Activated T-cell treated with anti-CD3 and anti-CD28 coated beads for 48 hours (primary cell): ENCODE data around the gene CLIP3.

ENCODE experiments used
- DNase-seq: peaks from one replicate; pipeline ENCODE4 v3.0.0-alpha.2; 2020; ENCODE audit warnings: low read depth

CLIP3 gene

DNA sequence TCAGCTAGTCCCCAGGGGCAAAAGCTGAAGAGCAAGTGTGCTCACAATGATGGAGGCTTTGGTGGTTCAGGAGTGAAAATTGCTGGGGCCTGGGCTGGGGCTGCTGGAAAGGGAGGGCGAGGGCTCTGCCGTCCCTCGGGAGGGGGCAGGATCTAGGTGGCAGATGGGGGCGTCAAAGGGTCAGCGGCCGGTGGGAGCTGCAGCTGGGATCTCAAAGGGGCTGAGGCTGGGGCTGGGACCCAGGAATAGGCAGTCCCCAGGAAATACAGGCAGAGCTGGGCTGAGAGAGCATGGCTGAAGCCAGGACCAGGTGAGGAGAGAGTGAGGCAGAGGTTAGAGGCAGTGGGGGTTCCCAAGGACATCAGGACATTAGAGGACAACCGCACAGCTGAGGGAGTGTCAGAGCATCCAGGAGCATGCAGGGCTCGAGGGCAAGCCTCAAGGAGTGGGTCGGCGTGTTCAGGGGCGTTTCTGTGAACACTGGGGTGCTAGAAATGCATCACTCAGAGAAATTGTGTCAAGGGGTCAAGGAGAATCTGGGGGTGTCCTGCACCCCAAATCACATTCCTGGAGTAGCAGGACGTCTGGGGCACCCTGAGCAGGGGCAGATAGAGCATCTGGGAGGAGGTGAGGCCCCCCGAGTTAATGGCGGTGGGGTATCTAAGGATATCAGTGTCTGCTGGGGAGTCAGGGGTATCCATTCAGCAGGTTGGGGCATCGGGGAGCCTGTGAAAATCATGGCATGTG, 22.9 kb downstream of the CLIP3 start:
- DNase-seq: no peak

DNA sequence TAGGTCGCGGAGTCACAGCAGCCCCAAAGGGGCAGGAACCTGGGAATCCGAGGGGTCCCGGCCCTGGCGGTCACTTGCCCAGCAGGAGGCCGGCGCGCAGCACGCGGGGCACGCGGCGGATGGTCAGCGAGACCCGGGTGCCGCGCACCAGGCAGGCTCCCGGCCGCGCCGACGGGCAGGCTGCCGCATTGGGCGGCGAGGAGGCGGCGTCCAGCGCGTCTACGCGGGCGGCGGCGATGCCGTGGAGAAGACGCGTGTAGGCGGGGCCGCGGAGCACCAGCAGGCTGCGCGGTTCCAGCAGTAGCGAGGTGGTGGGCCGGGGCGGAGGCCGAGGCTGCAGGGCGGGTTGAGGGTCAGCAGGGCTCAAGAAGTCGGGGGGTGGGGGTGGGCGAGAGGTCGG, 23.5 kb downstream of the CLIP3 start:
- peak; percentile 59 for DNase-seq

DNA sequence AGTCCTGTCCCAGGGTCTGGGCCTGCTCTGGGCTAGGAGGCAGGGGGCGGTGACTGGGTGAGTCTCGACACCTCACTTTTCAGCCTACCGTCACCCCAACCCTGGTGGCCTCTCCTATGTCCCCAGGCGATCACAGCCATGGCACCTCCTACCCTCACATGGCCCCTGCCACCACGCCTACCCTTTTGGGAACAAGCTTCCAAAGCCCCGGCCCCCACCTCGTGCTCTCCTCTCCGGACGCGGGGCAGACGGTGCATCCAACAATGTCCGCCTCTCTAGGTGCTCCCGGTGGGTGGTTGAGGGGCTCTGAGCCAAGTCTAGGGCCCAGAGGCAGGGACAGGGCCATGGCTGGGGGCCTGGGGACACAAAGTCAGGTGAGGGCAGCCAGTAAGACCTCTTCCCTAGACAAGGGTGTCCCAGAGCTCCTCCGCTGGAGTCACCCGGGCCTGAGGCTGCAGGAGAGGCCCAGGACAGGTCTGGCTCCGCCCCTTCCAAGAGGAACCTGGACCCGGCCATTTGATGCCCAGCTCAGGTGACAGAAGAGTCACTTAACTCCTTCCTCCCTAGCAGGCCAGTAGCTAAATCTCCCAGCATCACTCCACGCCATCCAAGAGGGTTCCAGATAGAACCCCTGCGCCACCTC, 24.2 kb downstream of the CLIP3 start, which contains the start of gene SYNE4:
Gene SYNE4, minus strand, starts transcription at position 478 of the 643 bp plus-strand sequence. Its CDS starts 132 bp downstream, at position 346.
- DNase-seq: no peak

DNA sequence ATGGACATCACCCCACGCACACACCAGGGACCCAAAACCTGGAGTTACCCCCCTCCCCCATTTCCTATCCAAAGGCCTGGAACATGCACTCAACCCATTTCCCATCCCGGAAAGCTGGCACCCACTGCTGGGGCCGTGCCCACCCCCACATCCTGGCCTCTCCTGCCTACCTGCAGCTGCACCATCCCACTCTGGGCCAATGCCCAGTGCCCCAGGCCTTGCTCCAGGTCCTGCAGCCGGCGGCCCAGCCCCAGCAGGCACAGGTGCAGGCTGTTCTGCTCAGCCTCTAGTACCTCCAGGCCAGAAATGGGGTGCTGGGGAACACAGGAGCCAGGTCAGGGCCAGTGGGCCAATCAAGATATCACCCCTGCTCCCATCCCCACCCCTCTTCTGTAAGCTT, 25.7 kb downstream of the CLIP3 start:
- no peak for DNase-seq

DNA sequence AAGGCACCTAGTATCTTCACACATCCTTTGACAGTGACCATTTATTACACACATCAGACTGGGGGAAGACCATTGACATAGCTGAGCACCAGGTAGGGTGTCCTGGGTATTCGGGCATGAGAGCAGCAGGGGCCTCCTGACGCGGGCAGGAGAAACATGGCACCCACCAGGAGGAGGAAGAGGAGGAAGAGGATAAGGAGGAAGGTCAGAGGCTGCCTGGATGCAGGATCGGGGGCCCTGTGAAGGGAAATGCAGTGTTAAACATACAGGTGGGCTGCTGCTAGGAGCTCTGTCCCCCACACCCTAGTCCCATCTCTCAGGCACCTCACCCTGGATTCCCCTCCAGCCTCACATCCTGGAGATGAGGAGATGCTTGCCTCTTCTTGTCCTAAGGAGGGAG, 29.4 kb downstream of the CLIP3 start:
- no peak for DNase-seq

DNA sequence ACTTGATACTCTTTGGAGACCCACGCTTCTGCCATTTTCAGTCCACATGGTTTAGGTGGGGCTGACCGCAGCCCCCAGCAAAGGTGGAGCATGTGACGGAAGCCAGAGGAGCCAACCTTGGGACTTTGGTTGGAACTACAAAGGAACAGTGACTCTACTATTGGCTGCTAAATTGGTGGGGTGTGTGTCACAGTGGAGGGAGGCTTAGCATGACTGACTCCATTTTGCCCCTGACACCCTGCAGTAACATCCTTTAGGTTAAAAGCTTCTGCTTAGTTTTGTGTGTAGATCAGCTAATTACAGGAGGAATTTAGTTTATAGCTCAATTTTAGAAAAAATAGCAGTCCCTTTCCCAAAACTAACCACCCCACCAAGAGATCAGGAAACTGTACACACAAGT, 31.1 kb downstream of the CLIP3 start:
- DNase-seq: no peak

DNA sequence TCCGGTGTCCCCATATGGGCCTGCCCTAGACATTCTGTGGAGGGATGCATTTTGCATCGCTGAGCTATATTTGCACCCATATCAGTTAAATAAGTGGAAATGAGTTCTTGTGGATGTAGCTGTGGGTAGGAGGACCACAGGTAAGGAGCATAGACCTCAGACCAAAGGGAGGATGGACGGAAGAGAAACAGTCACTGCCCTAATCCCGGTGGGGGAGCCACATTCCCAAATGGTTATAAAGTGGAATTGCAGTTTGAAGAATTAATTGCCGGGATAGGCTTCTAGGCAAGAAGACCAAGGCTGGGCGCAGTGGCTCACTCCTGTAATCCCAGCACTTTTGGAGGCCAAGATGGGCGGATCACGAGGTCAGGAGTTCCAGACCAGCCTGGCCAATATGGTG, 35.9 kb downstream of the CLIP3 start:
- DNase-seq: no peak

DNA sequence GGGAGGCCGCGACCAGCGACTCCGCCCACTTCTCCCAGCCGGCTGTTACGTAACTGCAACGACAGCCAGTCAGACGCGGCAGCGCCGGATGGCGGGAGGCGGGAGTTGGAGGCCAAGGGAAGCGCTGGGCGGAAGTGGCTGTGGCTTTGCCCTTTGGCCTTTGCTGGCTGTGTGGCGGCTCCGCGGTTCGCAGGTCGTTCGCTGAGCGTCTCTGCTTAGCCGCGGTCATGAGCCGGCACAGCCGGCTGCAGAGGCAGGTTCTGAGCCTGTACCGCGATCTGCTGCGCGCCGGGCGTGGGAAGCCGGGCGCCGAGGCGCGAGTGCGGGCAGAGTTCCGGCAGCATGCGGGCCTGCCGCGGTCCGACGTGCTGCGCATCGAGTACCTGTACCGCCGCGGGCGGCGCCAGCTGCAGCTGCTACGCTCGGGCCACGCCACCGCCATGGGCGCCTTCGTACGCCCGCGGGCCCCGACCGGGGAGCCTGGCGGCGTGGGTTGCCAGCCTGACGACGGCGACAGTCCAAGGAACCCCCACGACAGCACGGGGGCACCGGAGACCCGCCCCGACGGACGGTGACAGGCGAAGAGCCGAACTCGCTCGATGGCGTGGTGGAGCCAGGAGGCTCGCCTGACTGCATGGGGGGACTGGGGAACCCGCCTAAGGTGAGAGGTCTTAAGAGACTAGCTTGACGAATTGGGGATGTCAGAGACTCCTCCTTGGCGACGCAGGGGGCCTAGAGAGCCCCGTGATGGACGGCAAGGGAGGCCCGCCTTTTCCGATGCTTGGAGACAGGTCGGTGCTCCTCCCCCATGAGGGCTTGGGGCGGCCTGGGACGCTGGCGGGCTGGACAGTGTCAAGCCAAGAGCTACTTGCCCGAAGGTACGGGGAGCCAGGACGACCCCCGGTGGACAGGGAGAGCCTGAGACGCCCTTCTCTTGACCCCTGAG, 37.4 kb downstream of the CLIP3 start, which contains the start of gene SDHAF1:
Gene SDHAF1, plus strand, starts transcription at position 141 of the 946 bp plus-strand sequence. Its CDS starts 87 bp downstream, at position 228.
- DNase-seq: peak; percentile 94

DNA sequence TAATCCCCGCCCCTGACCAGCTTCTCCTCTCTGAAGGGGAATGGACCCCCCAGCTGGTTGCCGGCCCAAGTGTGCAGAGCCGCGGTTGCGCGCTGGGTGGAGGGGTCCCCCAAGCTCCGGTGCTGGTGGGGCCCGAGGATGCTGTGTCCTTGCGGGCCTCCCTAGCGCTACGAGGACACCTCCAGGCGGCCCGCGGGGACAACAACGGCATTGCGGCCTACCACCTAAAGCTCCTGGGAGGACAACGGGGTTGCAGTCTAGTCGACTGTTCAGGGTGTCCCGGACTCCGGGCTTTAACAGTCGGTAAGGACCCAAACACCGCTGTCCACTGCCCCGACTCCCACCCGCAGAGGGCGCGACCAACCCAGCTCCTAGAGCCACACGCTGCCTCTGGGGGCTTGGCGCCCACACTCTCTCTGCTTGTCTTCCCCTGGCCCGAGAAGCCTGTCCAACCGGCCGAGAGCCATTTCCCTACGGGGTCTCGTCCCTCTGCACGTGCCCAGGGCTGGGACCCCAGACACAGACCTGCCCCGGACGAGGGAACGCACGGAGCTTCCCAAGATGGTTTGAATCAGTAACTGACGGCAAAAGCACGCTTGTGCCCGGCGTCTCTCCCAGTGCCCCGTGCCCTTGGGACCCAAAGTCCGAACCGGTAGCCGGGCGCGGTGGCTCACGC, 38.6 kb downstream of the CLIP3 start:
- DNase-seq: no peak

DNA sequence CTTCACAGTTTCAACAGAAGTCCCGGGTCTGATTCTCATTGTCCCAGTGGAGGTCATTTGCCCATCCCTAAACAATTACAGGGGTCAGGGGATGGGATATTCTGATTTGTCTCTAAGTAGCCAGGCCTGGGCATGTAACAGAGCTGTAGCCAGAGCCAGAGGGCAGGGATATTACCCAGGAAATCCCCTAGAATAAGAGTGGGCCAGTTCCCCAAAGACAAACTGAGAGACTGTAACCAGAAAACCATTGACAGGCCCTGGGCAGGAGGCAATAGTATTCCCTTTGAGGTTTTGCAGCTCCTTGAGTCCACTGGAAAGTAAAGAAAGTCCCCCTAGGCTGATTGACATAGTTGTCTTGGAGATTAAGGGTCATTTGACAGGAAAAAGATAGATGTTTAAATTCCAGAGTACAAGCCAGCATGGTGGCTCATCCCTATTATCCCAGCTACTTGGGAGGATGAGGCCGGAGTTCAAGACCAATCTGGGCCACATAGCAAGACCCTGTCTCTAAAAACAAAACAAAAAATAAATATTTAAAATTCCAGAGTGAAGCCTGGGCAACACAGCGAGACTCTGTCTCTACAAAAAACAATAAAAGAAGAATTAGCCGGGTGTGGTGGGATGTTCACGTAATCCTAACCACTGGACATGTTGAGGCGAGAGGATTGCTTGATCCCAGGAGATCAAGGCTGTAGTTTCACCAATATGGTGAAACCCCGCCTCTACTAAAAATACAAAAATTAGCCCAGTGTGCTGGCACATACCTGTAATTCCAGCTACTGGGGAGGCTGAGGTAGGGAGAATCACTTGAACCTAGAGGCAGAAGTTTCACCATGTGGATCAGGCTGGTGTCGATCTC, 39.5 kb downstream of the CLIP3 start:
- no peak for DNase-seq

DNA sequence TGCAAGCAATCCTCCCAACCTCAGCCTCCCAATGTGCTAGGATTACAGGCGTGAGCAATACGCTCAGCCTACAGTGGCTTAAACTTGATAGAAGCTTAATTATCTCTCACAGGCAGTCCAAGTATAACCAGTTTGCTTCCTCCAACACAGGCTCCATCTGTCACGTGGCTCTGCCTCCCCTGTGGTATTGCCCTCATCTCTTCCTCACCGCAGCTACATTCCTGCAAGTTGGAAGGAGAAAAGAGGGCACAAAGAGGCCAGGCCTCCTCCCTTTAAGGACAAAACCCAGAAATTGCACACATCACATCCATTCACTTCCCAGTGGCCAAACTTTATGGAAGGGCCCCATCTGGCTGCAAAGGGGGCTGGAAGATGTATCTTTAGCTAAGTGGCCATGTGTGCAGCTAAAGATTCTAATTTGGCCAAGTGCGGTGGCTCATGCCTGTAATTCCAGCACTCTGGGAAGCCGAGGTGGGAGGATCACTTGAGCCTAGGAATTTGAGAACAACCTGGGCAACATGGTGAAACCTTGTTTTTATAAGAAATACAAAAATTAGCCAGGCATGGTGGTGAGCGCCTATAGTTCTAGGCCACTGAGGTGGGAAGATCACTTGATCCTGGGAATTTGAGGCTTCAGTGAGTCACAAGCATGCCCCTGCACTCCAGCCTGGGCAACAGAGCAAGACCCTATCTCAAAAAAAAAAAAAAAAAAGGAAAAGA, 40.8 kb downstream of the CLIP3 start:
- no peak for DNase-seq

DNA sequence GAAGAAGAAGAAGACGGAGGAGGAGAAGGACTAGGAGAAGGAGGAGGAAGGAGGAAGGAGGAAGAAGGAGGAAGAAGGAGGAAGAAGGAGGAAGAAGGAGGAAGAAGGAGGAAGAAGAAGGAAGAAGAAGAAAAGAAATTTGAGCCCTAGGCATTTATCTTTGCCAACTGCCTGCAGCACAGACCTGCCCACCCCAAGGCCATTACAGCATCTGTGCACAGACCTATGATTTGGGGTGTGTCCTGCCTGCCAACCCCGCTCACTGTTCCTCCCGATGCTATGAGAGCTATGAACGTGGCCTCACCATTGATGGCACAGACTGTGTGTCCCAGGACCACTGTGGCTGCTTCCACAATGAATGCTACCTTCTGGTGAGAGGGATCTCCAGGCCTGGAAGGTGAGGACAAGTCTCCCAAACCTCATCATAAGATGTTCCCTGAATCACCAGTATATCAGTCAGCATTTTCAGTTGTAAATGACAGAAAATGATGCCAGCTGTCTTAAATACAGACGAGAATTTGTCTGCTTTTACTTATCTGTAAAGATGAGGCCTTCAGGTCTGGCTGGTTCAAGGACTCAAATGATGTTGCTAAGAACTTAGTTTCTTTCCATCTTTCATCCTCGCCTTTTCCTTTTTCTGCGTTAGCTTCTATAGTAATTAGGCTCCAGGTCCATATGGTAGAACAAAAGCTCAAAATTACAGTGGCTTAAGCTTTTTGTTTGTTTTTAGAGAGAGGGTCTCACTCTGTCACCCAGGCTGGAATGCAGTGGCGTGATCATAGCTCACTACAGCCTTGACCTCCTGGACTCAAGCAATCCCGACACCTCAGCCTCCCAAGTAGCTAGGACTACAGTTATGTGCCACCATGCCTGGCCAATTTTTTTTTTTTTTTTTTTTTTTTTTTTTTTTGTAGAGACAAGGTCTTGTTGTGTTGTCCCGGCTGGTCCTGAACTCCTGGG, 41.6 kb downstream of the CLIP3 start:
- no peak for DNase-seq

DNA sequence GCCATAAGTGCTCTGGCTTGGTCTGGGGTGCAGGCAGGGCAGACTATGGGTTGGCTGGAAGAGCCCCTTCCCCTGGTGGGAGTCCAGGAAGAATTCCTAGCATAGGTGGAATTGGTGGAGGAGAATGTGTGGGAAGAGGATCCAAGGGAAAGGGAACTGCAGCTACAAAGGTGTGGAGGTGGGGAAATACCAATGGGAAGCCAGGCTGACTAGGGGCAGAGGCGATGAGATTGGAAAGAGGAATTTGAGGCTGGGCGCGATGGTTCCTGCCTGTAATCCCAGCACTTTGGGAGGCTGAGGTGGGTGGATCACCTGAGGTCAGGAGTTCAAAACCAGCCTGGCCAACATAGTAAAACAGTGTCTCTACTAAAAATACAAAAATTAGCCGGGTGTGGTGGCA, 42.5 kb downstream of the CLIP3 start:
- no peak for DNase-seq

DNA sequence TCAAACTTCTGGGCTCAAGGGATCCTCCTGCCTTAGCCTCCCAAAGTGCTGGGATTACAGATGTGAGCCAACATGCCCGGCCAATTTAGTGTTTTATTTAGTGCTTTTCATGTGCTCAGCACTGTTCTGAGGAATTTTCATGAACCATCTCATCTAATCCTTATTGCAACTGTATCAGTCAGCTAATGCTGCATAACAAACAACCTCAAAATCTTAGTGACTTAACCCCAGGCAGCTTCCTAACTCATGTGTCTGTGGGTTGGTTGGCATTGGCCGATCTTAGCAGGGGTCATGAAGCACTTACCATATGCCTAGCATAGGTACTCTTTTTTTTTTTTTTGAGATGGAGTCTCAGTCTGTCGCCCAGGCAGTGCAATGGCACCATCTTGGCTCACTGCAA, 43.8 kb downstream of the CLIP3 start:
- no peak for DNase-seq

DNA sequence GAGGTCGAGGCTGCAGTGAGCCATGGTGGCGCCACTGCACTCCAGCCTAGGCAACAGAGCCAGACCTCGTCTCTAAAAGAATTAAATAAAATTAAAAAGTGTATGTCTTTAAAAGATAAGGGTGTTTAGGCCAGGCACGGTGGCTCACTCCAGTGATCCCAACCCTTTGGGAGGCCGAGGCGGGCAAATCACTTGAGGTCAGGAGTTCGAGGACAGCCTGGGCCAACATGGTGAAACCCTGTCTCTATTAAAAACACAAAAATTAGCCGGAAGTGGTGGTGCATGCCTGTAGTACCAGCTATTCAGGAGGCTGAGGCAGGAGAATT, 45.1 kb downstream of the CLIP3 start:
- DNase-seq: no peak

DNA sequence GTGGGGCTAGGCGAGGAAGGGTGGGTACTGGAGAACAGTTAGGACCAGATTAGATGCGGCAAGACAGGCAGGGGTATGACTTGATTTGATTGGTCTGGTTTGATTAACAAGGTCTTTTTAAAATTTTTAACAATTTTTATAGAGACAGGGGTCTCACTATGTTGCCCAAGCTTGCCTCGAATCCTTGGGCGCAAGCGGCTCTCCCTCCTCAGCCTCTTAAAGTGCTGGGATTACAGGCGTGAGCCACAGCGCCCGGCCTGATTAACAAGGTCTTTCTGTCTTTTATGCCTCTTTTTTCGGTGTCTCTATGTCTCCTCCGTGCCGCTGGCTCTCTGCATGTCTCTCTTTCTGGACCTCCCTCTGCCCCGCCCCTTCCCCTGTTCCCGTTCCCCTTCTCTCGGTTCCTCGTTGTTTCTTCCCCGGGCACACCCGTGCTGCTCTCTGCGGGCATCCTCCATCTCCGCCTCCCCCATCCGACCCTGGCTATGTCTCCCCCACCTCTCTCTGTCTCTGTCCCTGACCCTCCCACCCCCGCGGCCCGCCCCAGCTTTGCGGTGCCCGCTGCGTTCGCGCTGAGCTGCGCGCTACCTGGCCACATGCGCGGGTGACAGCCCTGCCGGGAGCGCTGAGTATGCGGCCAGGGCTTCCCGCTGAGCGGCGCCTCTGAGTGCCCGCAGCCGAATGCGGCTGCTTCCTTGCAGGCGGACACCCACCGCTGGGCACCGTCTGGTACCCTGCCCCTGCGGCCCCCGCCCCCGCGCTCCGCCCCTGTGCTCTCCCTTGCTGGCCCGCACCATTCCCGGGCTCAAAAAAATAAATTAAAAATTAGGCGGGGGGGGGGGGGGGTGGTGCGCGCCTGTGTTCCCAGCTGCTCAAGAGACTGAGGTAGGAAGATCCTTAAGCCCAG, 45.8 kb downstream of the CLIP3 start:
- DNase-seq: peak; percentile 9

DNA sequence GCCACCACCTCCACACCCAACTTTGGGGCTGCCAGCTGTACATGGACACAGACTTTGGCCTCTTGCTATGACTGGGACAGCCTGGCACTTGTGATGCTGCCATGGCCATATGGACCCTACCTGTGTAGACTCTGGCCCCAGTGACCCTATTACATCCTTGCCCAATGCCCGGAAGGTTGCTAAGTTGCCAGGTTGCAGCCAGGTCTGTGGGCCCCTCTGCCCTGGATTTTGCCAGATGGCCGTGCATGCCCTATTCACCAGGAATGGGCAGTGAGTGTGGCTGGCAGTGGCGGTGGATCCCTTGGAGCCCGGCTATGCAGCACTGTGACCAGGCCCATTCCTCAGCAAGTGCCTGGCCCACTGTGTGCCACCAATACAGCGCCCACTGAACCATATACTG, 46.6 kb downstream of the CLIP3 start:
- no peak for DNase-seq

DNA sequence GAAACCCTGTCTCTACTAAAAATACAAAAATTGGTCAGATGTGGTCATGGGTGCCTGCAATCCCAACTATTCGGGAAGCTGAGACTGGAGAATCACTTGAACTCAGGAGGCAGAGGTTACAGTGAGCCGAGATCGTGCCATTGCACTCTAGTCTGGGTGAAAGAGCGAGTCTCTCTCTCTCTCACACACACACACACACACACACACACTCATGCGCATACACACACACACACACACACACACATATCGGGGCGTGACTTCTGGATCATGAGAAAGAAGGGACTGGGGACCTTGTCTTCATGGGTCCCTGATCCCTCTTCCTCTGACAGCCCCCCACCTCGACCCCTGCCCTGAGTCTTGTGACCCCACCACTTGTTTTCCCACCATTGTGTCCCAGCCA, 49.5 kb downstream of the CLIP3 start:
- no peak for DNase-seq
